Loucy (cell line): Measurements from ENCODE around the gene RAD21L1.

Experiments
- H2AFZ ChIP-seq: fragments of 200-600 bp; sonication (generic); 2 replicates; pipeline ENCODE4 v1.6.0; 2016; ENCODE audit warnings: antibody characterized with exemption, mild to moderate bottlenecking, low read length, moderate library complexity
- H3F3A ChIP-seq: fragments of 200-600 bp; 2 replicates; pipeline ENCODE4 v1.6.0; 2016; ENCODE audit warnings: antibody characterized with exemption, low read depth, mild to moderate bottlenecking
- H3K27me3 ChIP-seq: fragments of 200-600 bp; sonication (generic); 2 replicates; pipeline ENCODE4 v1.6.1; 2014; ENCODE audit warnings: low read length, mild to moderate bottlenecking; ENCODE audit not compliant: insufficient read depth, poor library complexity, severe bottlenecking
- H3K36me3 ChIP-seq: fragments of 200-600 bp; sonication (generic); 2 replicates; pipeline ENCODE4 v1.6.1; 2016; ENCODE audit warnings: low read length; ENCODE audit not compliant: insufficient read depth
- H3K4me1 ChIP-seq: fragments of 200-600 bp; sonication (generic); 2 replicates; pipeline ENCODE4 v1.5.1; 2014; ENCODE audit warnings: low read length, mild to moderate bottlenecking; ENCODE audit not compliant: insufficient read depth, poor library complexity, severe bottlenecking
- H3K4me2 ChIP-seq: fragments of 200-600 bp; sonication (generic); 2 replicates; pipeline ENCODE4 v1.6.0; 2014; ENCODE audit warnings: antibody characterized with exemption, low read length, low read depth, mild to moderate bottlenecking; ENCODE audit not compliant: poor library complexity, severe bottlenecking
- H3K4me3 ChIP-seq: fragments of 200-600 bp; sonication (generic); 2 replicates; pipeline ENCODE4 v1.5.1; 2014; ENCODE audit warnings: low read length, mild to moderate bottlenecking, mixed read lengths; ENCODE audit not compliant: poor library complexity, severe bottlenecking
- H3K79me2 ChIP-seq: fragments of 200-600 bp; sonication (generic); 2 replicates; pipeline ENCODE4 v1.6.1; 2014; ENCODE audit warnings: low read length; ENCODE audit not compliant: insufficient read depth
- H3K9ac ChIP-seq: fragments of 200-600 bp; sonication (generic); 2 replicates; pipeline ENCODE4 v1.6.0; 2014; ENCODE audit warnings: mild to moderate bottlenecking, low read depth, low read length, moderate library complexity; ENCODE audit not compliant: poor library complexity, severe bottlenecking
- H3K9me2 ChIP-seq: fragments of 200-600 bp; sonication (generic); replicated peaks from 2 replicates; pipeline ENCODE4 v1.6.1; 2016; ENCODE audit warnings: low read depth, low read length, mixed read lengths
- H3K9me3 ChIP-seq: fragments of 200-600 bp; sonication (generic); 2 replicates; pipeline ENCODE4 v1.6.1; 2014; ENCODE audit warnings: mild to moderate bottlenecking, antibody characterized with exemption, low read length, low read depth; ENCODE audit not compliant: insufficient read depth
- H4K20me1 ChIP-seq: fragments of 200-600 bp; sonication (generic); 2 replicates; pipeline ENCODE4 v1.6.0; 2014; ENCODE audit warnings: antibody characterized with exemption, low read length, mild to moderate bottlenecking; ENCODE audit not compliant: insufficient read depth, poor library complexity, severe bottlenecking
- EZH2phosphoT487 ChIP-seq: fragments of 200-600 bp; IDR thresholded peaks from 2 replicates; pipeline ENCODE4 v1.6.1; 2018; ENCODE audit warnings: antibody characterized with exemption, mild to moderate bottlenecking, moderate library complexity, borderline replicate concordance
- TF ChIP-seq, protein P1 (sequence below): fragments of 200-600 bp; sonication (generic); conservative IDR thresholded peaks from 2 replicates; pipeline ENCODE4 v1.5.1; 2014; ENCODE audit warnings: mild to moderate bottlenecking, antibody characterized with exemption, low read length

The RAD21L1 gene

DNA sequence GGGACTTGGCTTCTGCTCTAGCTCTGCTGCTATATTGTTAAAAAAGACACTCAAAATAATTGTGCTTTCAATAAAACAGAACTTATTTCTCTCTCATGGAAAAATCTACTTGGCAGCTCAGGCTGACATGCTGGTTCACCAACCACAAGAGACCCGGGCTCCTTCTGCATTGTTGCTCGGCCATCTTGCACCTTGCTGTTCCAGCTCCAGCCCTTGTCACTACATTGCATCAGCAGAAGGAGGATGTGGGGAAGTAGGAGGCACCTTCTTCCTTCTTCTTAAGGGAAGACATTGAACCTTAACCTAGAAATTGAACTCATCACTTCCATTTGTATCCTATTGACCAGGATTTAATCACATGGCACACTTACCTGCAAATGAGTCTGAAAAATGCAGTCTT is 29.2 kb upstream of the RAD21L1 start:
- Histone ChIP-seq H3F3A (no peaks in the 10 kb centered on the region), H4K20me1 (no peaks in the 10 kb centered on the region), H3K9me3 (no peaks in the 10 kb centered on the region), H3K4me2 (no peak overlapping the region), H2AFZ (no peak overlapping the region), H3K79me2 (no peaks in the 10 kb centered on the region), H3K9ac (no peak overlapping the region), H3K9me2 (no peaks in the 10 kb centered on the region), H3K36me3 (no peaks in the 10 kb centered on the region), H3K4me3 (no peak overlapping the region), H3K27me3 (no peaks in the 10 kb centered on the region), H3K4me1 (peaks cover 5% of the 10 kb centered on the region)
- TF ChIP-seq, protein P1, sequence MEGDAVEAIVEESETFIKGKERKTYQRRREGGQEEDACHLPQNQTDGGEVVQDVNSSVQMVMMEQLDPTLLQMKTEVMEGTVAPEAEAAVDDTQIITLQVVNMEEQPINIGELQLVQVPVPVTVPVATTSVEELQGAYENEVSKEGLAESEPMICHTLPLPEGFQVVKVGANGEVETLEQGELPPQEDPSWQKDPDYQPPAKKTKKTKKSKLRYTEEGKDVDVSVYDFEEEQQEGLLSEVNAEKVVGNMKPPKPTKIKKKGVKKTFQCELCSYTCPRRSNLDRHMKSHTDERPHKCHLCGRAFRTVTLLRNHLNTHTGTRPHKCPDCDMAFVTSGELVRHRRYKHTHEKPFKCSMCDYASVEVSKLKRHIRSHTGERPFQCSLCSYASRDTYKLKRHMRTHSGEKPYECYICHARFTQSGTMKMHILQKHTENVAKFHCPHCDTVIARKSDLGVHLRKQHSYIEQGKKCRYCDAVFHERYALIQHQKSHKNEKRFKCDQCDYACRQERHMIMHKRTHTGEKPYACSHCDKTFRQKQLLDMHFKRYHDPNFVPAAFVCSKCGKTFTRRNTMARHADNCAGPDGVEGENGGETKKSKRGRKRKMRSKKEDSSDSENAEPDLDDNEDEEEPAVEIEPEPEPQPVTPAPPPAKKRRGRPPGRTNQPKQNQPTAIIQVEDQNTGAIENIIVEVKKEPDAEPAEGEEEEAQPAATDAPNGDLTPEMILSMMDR = no peak
- TF ChIP-seq EZH2phosphoT487 = no peak

DNA sequence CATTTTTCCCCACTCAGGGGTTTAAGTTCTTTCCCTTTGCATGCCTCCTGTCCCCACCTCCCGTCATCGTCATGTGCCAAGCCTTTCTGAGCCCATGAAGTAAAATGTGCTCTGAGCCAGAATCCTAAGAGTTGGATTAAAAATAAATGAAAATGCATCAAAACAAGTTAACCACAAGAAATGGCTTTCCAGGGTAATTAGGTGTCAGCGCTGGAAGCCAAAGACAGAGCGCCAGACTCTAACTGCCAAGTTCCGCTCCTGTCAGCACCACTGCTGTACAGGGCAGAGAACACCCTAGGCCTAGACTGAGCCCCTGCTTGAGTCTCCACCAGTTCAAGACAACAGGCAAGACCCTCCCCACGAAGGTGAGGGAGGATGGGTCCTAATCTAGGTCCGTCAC is 28.0 kb upstream of the RAD21L1 start:
- no peaks in the 10 kb centered on the region for H3K9me2 ChIP-seq
- H2AFZ ChIP-seq = no peak overlapping the region
- no peak overlapping the region for H3K4me2 ChIP-seq
- H3K79me2 ChIP-seq = no peaks in the 10 kb centered on the region
- no peaks in the 10 kb centered on the region for H3K36me3 ChIP-seq
- H3K4me1 ChIP-seq = peaks cover 5% of the 10 kb centered on the region
- H4K20me1 ChIP-seq = no peaks in the 10 kb centered on the region
- H3K4me3 ChIP-seq = no peak overlapping the region
- H3K9me3 ChIP-seq = no peaks in the 10 kb centered on the region
- H3K9ac ChIP-seq = no peak overlapping the region
- no peaks in the 10 kb centered on the region for H3K27me3 ChIP-seq
- TF ChIP-seq EZH2phosphoT487 = no peak
- TF ChIP-seq, protein P1 = no peak
- no peaks in the 10 kb centered on the region for H3F3A ChIP-seq

DNA sequence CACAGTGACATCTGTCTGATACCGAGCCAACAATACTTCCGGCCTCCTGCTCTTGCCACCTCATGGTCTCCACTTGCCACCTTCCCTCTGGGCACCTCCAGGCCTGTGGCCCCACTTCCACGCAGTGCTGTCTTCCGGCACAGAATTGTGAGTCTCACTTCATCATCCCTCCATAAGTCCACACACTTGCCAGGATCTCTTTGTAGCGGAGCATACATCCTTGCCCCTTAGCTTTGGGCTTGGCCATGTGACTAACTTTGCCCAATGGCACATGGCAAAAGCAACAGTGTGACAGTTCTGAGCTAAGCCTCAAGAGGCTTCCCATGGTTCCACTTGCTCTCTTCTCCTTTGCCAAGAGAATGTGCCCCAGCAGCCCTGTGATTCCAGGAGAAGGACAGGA is 27.1 kb upstream of the RAD21L1 start:
- Histone ChIP-seq H3K27me3 (no peaks in the 10 kb centered on the region), H2AFZ (no peak overlapping the region), H3K9me3 (no peaks in the 10 kb centered on the region), H3F3A (no peaks in the 10 kb centered on the region), H3K36me3 (no peaks in the 10 kb centered on the region), H3K9ac (no peak overlapping the region), H3K4me1 (peaks cover 5% of the 10 kb centered on the region), H3K79me2 (no peaks in the 10 kb centered on the region), H3K4me2 (no peak overlapping the region), H4K20me1 (no peaks in the 10 kb centered on the region), H3K4me3 (no peak overlapping the region), H3K9me2 (no peaks in the 10 kb centered on the region)
- TF ChIP-seq, protein P1 = no peak
- no peak for TF ChIP-seq EZH2phosphoT487
